ENCODE measurements around the gene MICAL3. TPM values are rescaled to one million over a fixed set of nuclear protein-coding genes. Genes with fewer than 3 reads are reported as not detected.

Gene MICAL3
- total and polyA plus RNA-seq, 9 of the 15 experiments (the other 6 are each of a cell fraction or from before 2014, with no cell fraction given) = 0.53 to 32.1 (median 12.3) TPM

GRCh38 chr22:17830043-17830961 is 194.1 kb downstream of the MICAL3 start (continued):
- TF ChIP-seq ZBTB12 (CRISPR knock-in tag; IDR thresholded peaks at IDR 0.05) (no peak), THRB (CRISPR knock-in tag; conservative IDR thresholded peaks at IDR 0.05) (no peak), U2AF1 (optimal IDR thresholded peaks at IDR 0.05; ENCODE audit: low read depth, low read length) (no peak), E2F5 (CRISPR knock-in tag; IDR thresholded peaks at IDR 0.05) (no peak), SLC30A9 (CRISPR knock-in tag; IDR thresholded peaks at IDR 0.05) (no peak), CSDE1 (IDR thresholded peaks at IDR 0.05) (no peak), TAL1 (IDR thresholded peaks at IDR 0.05) (no peak), ZNF282 (CRISPR knock-in tag; IDR thresholded peaks at IDR 0.05) (no peak), CLOCK (CRISPR knock-in tag; IDR thresholded peaks at IDR 0.05; ENCODE audit: borderline replicate concordance) (no peak), CREM (IDR thresholded peaks at IDR 0.05; ENCODE audit: low read depth) (peak; percentile 62; the same call in 1 of the 2 replicates), NKRF (IDR thresholded peaks at IDR 0.05; ENCODE audit: borderline replicate concordance) (no peak), GABPB2 (CRISPR knock-in tag; conservative IDR thresholded peaks at IDR 0.05) (no peak), ID3 (CRISPR knock-in tag; IDR thresholded peaks at IDR 0.05) (no peak), ID3 (tag; IDR thresholded peaks at IDR 0.05) (no peak), MNT (conservative IDR thresholded peaks at IDR 0.05) (no peak), KDM1A (IDR thresholded peaks at IDR 0.05) (no peak)

All from K562 (cell line).